Measurements from ENCODE around the gene HTR7. TPM values are rescaled to one million over a fixed set of nuclear protein-coding genes. Genes with fewer than 3 reads are reported as not detected.

HTR7 gene
- total RNA-seq, 4 donors from 2014 or later, result 0.53 to 2.7 (median 1.2) TPM

DNA sequence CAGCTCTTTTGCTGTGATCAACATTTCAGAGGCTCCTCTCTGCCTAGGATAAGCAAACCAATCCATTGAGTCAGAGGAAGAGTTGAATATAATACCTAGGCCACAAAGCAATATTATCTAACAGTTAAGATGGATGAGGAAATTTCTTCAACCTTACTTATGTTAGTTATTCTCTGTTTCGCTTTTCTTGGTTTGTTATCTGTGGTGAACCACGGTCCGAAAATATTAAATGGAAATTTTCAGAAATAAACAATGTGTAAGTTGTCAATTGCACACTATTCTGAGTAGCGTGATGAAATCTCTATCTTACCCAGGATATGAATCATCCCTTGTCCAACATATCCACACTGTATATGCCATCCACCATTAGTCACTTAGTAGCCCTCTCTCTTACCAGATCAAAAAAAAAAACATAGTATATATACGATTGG lies 1.5 kb upstream of the HTR7 start:
- Histone ChIP-seq H3K4me1 (peaks cover 5 to 20% (median 7%) of the 10 kb centered on the region in 3 donors), H3K27me3 (peaks cover 0 to 45% (median 0%) of the 10 kb centered on the region in 4 donors), H3K9me3 (no peaks in the 10 kb centered on the region), H3K4me3 (no peak overlapping the region), H3K27ac (no peak overlapping the region), H3K36me3 (no peaks in the 10 kb centered on the region)
- TF ChIP-seq POLR2A (IDR thresholded peaks at IDR 0.05), result no peak
- TF ChIP-seq, protein P1, sequence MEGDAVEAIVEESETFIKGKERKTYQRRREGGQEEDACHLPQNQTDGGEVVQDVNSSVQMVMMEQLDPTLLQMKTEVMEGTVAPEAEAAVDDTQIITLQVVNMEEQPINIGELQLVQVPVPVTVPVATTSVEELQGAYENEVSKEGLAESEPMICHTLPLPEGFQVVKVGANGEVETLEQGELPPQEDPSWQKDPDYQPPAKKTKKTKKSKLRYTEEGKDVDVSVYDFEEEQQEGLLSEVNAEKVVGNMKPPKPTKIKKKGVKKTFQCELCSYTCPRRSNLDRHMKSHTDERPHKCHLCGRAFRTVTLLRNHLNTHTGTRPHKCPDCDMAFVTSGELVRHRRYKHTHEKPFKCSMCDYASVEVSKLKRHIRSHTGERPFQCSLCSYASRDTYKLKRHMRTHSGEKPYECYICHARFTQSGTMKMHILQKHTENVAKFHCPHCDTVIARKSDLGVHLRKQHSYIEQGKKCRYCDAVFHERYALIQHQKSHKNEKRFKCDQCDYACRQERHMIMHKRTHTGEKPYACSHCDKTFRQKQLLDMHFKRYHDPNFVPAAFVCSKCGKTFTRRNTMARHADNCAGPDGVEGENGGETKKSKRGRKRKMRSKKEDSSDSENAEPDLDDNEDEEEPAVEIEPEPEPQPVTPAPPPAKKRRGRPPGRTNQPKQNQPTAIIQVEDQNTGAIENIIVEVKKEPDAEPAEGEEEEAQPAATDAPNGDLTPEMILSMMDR (IDR thresholded peaks at IDR 0.05), result no peak
- no peak for DNase-seq
- intact Hi-C loops (cut with DNase I), result no loop called here
- WGBS, 2 donors, result 53 to 61% methylated on average over 5 of the region's 5 CpGs

DNA sequence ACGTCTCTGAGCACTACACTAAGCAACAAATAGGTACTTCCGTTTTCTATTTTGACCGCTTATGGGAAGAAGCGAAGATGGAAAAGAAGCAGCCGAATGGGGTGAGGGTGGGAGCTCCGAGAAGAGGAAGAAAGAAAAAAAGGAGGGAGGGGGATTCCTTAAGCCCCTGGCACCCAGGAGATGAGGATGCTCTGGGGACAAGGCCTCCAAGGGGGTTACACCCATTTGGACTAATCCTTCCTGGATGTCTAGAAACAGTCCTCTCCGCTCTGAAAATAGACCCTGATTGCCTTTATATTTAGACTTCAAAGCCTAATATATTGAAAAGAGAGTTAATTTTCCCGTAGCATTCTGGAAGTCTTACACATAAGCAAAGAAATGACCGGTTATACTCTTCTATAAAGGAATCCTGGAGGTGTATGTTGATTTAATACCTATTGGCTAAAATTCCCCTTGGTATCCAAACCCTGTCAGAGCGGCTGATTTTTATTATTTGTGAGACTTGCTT lies 676 bp upstream of the HTR7 start:
- no peak for DNase-seq
- WGBS, 2 donors, result 36 to 39% methylated on average over 10 of the region's 10 CpGs
- Histone ChIP-seq H3K36me3 (no peaks in the 10 kb centered on the region), H3K9me3 (no peaks in the 10 kb centered on the region), H3K4me1 (peaks cover 5 to 20% (median 7%) of the 10 kb centered on the region in 3 donors), H3K27me3 (peaks cover 0 to 45% (median 0%) of the 10 kb centered on the region in 4 donors), H3K4me3 (peak overlapping the region; percentile 54 to 86 (median 68)), H3K27ac (peak overlapping the region in 2 of 4 donors; percentile 63 to 76)
- intact Hi-C loops (cut with DNase I), result no loop called here
- TF ChIP-seq, protein P1 (IDR thresholded peaks at IDR 0.05), result no peak
- TF ChIP-seq POLR2A (IDR thresholded peaks at IDR 0.05), result no peak

DNA sequence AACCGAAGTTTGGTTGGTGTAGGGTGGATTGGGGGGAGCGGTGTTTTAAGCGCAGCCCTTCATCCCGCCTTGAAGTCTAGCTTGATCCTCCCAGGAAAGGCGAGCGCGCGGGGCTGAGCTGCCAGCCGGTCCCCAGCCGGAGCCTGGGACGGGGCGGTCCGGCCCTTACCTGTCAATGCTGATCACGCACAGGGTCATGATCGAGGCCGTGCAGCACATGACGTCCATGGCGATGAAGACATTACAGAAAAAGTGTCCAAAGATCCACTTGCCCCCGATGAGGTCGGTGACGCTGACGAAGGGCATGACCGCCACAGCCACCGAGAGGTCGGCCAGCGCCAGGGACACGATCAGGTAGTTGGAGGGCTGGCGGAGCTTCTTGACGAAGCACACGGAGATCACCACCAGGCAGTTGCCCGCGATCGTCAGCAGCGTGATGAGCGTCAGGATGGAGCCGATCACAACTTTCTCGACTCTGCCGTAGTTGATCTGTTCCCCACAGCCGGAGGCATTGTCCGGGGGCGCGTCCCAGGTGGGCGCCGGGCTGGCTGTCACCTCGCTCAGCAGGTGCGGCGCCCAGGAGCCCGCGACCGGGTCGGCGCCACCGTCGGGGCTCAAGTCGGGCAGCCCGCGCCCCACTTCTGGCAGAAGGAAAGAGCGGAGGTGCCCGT lies 740 bp downstream of the HTR7 start:
- Histone ChIP-seq H3K9me3 (no peaks in the 10 kb centered on the region), H3K27ac (peak overlapping the region in 3 of 4 donors; percentile 65 to 77 (median 76)), H3K4me1 (peaks cover 5 to 20% (median 7%) of the 10 kb centered on the region in 3 donors), H3K36me3 (no peaks in the 10 kb centered on the region), H3K4me3 (peak overlapping the region; percentile 54 to 86 (median 68)), H3K27me3 (peaks cover 0 to 55% (median 0%) of the 10 kb centered on the region in 4 donors)
- intact Hi-C loops (cut with DNase I), result no loop called here
- no peak for DNase-seq
- TF ChIP-seq, protein P1 (IDR thresholded peaks at IDR 0.05), result no peak
- no peak for TF ChIP-seq POLR2A (IDR thresholded peaks at IDR 0.05)
- WGBS, 2 donors, result 10 to 42% methylated on average over 16 to 41 of the region's 59 CpGs

DNA sequence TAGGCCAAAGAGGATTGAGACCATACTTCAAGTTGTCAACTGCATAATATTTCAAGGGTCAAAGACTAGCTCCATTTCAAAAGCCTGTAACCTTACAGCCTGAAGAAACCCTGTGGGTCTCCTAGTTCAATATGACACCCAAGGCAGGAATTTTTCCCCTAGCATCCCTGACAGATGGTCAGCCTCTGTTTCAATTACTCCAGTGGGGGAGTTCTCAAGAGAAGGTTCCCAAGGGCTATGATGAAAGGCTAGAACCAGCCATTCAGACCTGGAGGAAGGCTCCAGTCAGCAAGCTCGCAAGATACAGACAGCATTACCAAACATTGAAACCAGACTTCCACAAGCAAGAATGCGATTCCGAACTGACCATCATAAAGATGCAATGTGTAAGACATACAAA lies 1.6 kb downstream of the HTR7 start:
- 94 to 95% methylated on average over 2 to 3 of the region's 3 CpGs for WGBS, 2 donors
- H3K4me1 ChIP-seq, result peaks cover 5 to 20% (median 7%) of the 10 kb centered on the region in 3 donors
- TF ChIP-seq, protein P1 (IDR thresholded peaks at IDR 0.05), result no peak
- TF ChIP-seq POLR2A (IDR thresholded peaks at IDR 0.05), result no peak
- H3K27ac ChIP-seq, result no peak overlapping the region
- peaks cover 0 to 60% (median 0%) of the 10 kb centered on the region in 4 donors for H3K27me3 ChIP-seq
- DNase-seq, result no peak
- H3K4me3 ChIP-seq, result peak overlapping the region in 2 of 4 donors; percentile 73 to 86
- intact Hi-C loops (cut with DNase I), result no loop called here
- H3K9me3 ChIP-seq, result peaks cover 0 to 2% (median 1%) of the 10 kb centered on the region in 3 donors
- H3K36me3 ChIP-seq, result no peaks in the 10 kb centered on the region

DNA sequence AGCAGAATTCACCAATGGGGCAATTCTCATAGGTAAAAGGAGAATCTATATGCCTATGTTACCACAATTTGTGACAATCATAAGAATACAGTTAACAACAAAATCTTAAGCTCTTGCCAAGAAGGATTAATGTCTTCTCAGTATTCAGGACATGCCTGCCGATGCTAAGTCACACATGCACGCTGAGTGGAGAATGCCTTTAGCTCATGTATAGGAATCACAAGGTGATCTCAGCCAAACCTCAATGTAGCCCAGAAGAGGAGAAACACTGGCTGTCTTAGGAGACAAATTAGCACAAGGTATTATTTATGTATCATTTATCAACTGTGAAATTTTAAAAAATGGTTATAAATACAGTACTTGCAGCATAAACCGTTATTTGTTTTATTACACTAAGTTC lies 2.7 kb downstream of the HTR7 start:
- Histone ChIP-seq H3K27me3 (peaks cover 0 to 60% (median 0%) of the 10 kb centered on the region in 4 donors), H3K4me1 (peaks cover 5 to 20% (median 7%) of the 10 kb centered on the region in 3 donors), H3K9me3 (peaks cover 0 to 14% (median 5%) of the 10 kb centered on the region in 3 donors), H3K4me3 (no peak overlapping the region), H3K27ac (no peak overlapping the region), H3K36me3 (no peaks in the 10 kb centered on the region)
- no peak for TF ChIP-seq POLR2A (IDR thresholded peaks at IDR 0.05)
- TF ChIP-seq, protein P1 (IDR thresholded peaks at IDR 0.05), result no peak
- DNase-seq, result no peak
- intact Hi-C loops (cut with DNase I), result no loop called here
- 52 to 64% methylated on average over 3 of the region's 3 CpGs for WGBS, 2 donors
